GM13977 (cell line): Measurements from ENCODE around the gene PLOD2.

Experiments used
- DNase-seq: peaks from one replicate; pipeline ENCODE4 v3.0.0; 2012; ENCODE audit warnings: low spot score
- CTCF ChIP-seq: IDR thresholded peaks from 2 replicates; pipeline ENCODE4 v1.5.1; 2012; ENCODE audit warnings: mild to moderate bottlenecking, control low read depth; ENCODE audit not compliant: insufficient read depth; ENCODE audit errors: extremely low read depth, missing control alignments
- in situ Hi-C: fragments of 300-500 bp; cut with MboI; formaldehyde crosslinking; loops from one replicate; pipeline ENCODE4 v1.12.0; 2022; ENCODE audit warnings: low sequenced_read_pairs, low pct_unique_long_range_greater_than_20kb, mixed read lengths, inconsistent platforms; ENCODE audit not compliant: unreplicated experiment

Gene PLOD2

GRCh38 chr3:146138902-146139301, 22.1 kb downstream of the PLOD2 start:
- DNase-seq = no peak
- in situ Hi-C loops = no loop called here
- no peak for TF ChIP-seq CTCF

DNA sequence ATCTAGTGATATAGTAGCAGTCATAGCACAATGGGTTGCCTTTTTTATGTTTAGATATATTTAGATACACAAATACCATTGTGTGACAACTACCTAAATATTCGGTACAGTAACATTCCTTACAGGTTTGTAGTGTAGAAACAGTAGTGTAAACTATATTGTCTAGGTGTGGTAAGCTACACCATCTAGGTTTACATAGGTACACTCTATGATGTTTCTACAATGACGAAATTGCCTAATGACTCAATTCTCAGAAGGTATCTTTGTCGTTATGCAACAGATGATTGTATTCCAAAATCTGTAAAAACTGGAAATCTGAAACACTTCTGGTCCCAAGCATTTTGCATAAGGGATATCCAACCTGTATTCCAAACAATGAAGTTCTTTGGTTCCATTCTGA, 24.3 kb downstream of the PLOD2 start:
- TF ChIP-seq CTCF = no peak
- DNase-seq = no peak
- in situ Hi-C loops = no loop called here

- in situ Hi-C loops = no loop called here
- TF ChIP-seq CTCF = no peak
- no peak for DNase-seq
Observed at GRCh38 chr3:146134348-146135117, 26.5 kb downstream of the PLOD2 start.

- TF ChIP-seq CTCF = no peak
- no peak for DNase-seq
- in situ Hi-C loops = no loop called here
Observed at GRCh38 chr3:146133441-146133840, 27.5 kb downstream of the PLOD2 start.

- in situ Hi-C loops = no loop called here
- DNase-seq = no peak
- no peak for TF ChIP-seq CTCF
Observed at GRCh38 chr3:146131616-146132410, 29.2 kb downstream of the PLOD2 start.

- no peak for TF ChIP-seq CTCF
- in situ Hi-C loops = no loop called here
- no peak for DNase-seq
Observed at GRCh38 chr3:146130881-146131371, 30.1 kb downstream of the PLOD2 start.
